Dedifferentiated amniotic fluid mesenchymal stem cell (primary cell): ENCODE results near the gene SLC19A1.

Experiments used
- DNase-seq: peaks from one replicate; pipeline ENCODE4 v3.0.0-alpha.2; 2016; ENCODE audit errors: extremely low spot score

Gene SLC19A1

DNA sequence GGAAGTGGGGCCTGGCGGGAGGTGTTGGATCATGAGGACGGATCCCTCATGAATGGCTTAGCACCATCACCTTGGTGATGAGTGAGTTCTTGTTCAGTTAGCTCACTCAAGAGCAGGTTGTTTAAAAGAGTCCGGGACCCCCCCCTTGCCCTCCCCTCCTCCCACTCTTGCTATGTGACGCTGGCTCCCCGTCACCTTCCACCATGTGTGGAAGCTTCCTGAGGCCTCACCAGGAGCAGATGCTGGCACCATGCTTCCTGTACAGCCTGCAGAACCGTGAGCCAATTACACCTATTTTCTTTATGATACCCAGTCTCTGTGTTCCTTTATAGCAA is 3.0 kb upstream of the SLC19A1 start:
- no peak for DNase-seq

DNA sequence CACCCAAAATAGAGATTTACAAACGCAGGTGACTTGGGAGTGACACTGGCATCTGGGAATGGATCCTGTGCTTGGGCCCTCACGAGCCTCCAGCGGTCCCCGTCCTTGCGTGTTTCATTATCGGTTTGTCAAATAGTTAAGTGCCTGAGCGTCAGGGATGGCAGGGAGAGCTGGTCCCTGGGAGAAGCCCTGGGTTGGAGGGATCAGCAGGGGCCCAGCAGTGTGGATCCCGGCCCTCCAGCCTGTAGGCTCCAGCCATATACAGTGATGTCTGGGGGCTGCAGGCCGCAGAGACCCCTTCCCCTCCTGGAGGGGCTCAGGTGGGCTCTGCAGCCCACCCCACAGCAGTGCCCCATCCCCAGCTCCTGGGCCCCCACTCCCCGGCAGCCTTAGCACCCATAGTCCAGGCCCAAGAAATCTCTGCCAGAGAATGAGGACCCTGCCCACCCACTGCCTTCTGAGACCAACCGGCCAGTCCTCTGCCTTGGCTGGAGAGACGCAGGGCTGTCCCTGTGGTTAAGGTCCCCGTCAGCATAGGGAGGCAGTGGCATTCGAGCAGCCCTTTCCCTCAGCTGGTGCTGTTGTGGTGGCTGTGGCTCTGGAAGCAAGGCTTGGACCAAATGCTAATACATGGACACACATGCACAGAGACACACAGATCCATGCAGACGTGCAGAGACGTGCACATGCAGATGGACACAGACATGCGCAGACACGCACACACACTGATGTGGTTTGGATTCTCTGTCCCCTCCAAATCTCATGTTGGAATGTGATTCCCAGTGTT is 2.4 kb upstream of the SLC19A1 start:
- no peak for DNase-seq

DNA sequence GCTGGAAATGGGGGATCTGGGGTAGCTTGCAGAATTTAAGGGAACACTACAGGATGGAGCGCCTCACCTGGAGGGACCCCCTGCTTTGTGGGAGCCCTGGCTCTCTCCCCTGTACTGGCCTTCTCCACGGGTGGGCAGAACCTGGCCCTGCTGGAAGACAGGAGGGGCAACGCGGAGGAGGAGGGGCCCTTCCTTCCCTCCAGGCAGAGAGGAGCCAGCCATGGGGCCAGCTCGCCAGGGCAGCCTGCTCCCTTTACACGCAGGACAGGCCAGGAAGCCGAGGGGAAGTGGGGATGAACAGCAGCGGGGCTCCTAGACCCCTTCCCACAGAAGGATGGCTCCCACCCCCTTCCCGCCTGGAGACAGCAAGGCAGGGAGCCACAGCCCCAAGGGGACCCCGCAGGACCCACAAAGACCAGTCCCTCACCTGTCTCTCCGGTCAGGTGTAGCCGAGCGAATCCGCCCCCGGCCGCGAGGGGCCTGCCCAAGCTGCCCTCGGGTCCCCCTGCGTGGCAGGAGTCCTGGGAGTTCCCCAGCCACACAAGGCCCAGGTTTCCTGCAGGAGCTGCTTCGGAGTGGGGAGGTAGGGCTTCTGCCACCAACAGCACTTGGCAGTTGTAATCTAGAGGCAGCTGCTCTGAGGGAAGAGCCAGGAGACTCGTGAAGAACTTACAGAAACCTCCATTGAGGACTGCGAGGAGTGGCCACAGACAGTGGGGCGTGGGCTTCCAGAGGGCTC is 1.6 kb upstream of the SLC19A1 start:
- no peak for DNase-seq

DNA sequence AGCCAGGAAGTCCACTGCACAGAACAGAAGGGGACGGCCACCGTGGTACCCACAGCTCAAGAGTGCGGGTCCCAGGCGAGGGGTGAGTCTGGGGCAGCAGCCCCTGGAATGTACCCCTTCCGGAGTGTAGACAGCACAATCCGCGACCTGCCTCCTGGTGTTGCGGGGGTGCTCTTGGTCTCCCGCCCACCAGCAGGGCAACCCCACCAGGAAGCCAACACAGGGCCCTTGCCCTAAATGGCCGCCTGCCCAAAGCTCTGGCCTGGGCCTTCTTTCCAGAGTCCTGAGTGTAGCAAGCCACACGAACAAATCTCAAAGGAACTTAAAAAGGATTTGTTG is 1.1 kb upstream of the SLC19A1 start:
- no peak for DNase-seq

DNA sequence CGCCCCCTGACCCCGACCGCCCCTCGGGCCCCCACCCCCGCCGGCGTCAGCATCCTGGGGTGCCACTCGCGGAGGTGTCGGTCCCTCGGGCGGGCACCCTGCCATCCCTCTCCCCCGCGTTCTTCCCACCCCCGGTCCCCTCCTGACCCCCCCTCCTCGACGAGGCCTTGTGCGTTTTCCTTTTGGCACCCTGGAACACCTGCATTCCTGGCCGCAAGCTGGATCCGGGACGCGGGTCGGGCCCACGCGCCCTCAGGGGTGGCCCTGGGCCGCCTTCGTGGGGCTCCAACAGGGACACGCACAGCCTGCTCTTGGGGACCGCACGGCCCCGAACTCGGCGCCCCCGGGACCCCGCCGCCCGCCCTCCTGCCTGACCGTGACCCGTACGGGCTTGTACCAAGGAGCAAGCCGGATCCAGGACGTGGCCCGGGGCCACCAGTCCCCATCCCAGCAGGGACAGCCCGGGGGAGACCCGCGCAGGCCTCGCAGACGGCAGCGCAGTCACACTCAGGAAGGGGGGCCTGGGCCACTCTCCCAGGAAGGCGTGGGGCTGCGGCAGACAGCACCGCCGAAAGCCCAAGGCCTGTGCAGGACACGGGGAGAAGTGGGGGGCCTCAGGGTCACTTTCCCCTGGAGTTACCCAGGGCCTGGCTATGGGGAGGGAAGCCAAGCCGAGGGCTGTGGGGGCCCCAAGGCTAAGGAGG is 579 bp upstream of the SLC19A1 start:
- no peak for DNase-seq

DNA sequence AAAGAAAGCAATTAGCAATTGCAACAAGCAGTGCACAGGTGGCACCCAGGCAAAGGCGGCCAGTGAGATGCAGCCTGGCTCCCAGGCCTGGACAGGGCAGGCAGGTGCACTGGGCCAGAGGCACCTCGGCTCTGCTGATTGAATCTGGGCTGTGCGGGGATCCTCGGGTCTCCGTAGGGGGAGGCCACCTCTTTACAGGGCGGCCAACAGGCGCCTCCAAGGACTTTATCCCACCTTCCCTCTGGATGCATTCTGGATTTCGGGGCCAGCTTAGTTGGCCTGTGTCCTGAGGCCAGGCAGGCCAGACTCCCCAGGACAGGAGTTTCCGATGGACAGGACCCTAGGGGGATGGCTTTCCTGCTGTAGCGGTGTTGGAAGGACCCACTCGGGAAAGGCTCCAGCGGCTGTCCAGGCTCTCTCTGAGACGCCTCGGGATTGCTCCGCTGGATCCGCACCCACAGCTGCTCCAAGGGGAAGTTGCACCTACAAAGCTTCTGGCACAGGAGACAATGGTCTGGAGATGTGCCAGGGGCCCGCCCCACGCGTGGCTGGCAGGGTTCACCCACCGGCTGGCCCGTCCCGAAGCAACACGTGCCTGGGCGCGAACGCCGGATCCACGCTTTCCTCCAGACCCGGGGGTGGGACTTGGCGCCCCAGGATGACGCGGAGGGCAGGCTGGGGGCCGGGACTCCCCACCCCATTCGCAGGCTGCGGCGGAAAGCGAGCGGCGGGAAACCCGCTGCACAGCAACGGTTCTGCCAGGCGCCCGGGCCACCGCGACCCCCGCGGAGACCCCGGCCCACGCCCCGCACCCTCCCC is 810 bp downstream of the SLC19A1 start:
- no peak for DNase-seq

DNA sequence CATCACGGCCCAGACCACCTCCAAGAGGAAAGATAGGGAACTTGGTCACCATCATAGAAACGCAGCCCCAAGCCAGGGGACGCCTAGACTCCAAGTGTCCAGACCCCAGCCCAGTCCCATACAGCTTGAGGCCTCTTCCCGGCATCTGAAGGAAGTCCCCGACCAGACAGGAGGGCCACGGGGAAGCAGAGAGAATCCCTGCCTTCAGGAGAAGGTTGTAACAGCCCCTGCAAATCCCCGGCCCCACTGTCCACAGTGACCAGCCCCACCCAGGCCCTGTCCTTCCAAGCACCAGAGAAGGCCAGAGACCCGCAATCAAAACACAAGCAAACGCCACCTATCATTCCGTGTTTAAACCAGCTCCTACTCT is 1.7 kb downstream of the SLC19A1 start:
- DNase-seq: no peak

DNA sequence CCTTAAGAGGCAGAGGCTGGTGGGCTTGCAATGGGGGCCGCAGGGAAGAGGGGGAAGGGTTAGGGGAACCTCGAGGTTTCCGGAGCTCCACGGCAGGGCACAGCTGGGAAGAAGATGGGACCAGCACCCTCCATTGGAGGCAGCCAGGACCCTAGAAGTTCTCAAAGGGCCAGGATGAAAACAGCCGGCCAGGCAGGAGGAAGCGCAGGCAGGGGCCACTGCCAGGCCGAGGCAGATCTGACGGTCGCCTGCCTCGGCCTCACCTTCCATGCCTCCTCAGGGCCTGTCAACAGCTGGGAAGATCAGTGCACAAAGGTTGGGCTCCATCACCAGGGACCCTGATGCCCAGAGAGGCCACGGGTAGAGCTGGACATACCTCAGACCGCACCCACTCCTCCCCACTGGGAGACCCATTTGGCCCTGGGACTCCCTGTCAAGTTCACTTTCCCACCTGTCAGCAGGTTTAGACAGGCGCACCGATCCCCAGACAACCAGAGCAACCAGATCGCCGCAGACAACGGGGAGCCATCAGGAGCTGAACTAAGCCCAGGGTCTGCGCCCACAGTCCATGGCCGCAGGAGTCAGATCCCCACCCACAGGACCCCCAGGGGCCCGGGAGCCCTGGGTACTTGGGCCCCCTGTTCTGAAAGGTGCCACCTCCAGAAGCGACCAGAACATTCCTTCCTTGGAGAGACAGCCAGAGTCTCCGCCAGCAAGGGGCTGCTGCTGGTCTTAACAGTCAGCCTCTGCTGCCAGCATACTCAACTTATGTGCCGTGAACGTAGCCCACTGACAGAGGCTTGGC is 2.2 kb downstream of the SLC19A1 start:
- no peak for DNase-seq

DNA sequence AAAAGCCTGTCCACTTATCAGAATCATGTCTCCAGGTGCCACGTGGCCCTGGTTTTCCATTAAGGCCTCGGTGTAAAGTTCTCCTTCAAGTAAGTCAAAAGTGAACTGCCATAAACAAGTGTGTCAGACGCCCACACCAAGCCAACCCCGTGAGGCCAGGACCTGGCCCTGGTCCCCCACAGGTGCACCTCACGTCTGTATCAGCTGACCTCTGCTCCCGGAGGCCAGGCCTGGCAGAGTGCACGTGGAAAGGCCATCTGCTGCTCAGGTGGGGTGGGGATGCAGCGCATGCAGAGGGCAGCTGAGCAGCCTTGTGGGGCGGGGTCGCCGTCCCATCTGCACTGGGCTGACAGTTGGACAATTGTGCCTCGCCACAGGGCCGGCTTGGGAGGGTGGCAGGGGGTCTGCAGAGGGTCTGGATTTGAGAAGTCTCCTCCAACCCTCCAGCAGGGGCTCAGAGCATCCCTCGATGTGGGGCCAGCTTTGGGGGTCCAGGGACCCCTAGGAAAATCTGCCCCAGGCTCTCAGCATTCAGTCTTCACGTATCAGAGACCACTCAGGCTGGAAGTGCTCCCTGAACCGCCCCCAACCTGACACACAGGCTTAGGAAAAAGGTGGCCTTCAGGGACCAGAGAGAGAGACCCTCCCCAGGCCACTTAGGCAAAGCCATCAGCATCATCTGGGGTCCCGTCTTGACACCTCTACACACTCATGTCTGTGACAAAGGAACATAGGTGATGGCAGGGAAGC is 3.0 kb downstream of the SLC19A1 start:
- DNase-seq: no peak

DNA sequence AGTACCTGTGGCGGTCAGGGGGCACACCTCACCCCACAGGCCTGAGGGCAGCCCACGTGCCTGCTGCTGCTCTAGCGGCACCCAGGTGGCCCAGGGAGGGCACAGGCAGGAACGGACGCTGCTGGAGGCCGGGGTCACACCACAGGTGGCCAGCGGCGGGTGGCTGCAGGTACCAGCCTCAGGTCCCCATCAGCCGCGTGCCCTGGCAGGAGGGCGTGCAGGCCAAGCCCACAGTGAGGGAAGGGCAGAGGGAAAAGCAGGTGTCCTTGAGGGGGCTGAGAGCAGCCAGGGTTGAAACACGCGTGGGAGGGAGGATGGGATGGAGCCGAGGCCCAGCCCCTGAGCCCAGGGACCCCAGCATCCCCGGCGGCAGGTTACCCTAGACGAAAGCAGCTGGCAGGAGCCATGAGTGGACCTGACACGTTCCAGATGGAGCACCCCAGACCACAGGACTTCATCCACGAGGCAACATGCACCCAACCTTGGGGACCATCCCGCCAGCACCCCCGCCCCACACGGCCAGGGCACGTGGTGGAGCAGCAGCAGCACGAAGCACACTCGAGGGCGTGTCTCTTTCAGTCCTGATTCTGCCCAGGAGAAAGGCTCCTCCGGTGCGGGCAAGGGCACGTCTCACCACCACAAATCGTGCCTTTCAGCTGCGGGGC is 3.7 kb downstream of the SLC19A1 start:
- DNase-seq: no peak

DNA sequence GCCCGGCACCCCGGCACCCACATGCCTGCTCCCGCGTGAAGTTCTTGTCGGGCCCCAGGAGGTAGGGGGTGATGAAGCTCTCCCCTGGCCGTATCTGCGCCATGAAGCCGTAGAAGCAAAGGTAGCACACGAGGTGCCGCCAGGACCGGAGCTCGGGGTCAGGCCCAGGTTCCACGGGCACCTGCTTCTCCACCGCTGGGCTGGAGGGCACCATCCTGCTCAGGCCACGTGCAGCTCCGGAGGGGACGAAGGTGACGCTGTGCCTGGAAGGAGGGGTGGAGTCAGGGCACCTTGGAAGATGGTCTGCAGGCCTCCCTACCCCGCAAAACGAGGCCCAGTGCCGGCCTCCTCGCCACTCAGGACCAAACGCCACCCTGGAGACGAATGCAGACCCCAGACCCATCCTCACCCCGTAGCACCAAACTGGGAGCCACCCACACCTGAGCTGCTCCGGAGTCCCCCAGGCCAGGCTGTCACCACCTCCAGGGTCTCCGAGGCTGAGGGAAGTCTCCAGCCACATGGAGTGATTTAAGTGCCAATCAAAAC is 4.4 kb downstream of the SLC19A1 start:
- DNase-seq: no peak

DNA sequence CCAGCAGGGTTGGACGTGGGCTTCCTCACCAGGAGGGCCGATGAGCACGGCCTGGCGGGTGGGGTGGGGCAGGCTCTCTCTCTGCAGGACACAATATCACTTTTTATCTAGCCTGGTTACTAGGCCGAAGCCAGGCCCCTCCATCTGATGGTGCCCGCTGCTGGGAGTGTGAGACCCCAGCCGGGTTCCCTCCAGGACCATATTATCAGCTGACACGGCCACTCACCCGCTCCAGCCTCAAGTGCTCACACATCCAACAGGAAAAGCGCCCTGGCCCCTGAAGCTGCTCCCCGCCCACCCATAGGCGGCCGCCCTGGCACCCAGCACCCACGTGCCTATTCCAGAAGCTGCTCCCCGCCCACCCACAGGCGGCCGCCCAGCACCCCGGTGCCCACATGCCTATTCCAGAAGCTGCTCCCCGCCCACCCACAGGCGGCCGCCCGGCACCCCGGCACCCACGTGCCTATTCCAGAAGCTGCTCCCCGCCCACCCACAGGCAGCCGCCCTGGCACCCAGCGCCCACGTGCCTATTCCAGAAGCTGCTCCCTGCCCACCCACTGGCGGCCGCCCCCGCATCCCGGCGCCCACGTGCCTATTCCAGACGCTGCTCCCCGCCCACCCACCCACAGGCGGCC is 5.0 kb downstream of the SLC19A1 start:
- DNase-seq: no peak

DNA sequence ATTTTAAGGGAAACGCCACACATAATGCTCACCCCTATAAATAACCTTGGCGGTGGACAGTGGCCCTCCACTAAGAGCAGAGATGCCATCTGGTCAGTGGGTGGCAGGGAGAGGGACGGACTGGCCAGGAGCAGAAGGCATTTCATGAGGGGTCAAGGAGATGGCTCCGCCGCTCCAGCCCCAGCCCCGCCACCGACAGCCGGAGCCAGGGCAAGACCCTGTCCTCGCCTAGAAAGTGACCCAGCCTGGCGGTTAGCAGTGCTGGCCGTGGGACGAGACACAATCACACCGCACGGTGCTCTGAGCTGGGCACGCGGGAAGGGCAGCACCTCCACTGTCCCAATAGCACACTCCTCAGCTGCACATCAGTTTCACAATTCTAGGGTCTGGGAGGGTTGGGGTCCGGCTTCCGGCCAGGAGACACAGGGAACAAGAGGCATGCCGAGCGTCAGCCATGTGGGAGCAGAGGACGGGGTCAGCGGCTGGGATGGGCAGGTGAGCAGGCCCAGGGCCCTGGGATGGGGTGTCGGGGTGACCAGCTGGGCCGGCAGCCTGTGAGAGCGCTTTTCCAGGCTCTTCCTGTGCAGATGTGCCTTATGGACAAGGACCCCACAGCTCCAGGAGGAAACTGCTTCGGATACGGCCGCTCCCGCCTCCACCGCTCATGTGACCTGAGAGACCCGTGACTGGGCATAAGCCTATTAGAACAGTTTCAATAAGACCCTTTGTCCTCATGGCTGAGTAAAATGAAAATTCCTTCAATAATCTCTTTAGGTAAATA is 5.7 kb downstream of the SLC19A1 start:
- no peak for DNase-seq

DNA sequence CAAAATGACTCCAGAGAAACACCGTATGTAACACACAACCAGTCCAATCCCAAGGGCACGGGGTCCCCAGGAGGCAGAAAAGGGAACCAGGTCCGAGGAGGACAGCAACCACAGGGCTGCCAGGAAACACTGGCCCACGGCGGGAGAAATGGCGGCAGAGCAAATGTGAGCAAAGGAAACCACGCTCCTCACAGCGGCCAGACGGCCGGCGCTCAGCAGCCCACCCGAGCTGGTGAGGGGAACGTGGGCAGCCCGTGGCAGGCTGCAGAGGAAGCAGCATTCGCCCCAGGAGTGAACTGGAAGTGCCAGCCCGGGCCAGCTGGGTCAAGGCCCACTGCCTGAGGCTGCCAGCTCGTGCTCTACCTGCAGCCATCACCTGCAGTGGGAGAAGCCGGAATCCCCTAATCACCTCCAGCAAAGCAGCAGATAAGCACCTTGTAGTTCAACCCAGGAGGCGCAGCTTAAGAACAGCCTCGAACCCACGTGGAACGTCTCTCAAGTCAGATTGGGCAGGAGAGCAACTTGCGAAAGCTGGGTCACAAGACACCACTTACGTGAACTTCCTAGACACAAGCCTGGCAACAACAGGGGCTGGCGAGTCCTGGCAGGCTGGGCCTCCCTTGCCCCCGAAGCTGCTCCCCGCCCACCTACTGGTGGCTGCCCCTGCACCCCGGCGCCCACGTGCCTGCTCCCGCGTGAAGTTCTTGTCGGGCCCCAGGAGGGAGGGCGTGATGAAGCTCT is 6.7 kb downstream of the SLC19A1 start:
- no peak for DNase-seq

DNA sequence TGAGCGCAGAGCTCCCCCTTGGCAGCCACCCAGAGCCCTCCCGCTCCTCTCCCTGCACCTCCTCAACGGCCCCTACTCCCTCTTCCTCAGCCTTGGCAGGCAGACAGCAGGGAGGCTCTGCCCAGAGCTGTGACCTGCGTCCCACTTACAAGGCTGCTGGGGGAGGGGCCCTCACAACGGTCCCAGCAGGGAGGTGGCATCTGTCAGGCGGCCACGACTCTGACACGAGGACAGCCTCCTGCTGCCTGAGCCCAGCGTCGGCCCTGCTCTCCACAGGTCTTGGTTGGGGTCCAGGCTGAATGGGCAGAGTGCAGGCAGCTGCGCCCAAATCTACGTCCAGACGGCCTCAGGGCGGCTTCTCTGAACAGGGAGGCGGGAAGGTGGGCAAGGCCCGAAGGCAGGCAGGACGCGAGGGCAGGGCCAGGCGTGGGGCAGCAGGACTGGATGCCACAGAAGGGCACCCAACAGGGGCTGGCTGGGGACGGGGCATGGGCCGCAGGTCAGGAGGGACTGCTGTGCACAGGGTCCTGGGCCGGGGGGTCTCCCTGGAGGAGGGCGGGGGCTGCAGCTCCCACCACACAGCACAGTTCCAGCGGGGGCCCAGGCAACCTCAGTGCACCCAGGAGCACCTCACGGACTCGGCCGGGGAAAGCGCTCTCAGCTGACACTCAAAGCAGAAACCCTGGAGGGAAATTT is 7.5 kb downstream of the SLC19A1 start:
- DNase-seq: no peak

DNA sequence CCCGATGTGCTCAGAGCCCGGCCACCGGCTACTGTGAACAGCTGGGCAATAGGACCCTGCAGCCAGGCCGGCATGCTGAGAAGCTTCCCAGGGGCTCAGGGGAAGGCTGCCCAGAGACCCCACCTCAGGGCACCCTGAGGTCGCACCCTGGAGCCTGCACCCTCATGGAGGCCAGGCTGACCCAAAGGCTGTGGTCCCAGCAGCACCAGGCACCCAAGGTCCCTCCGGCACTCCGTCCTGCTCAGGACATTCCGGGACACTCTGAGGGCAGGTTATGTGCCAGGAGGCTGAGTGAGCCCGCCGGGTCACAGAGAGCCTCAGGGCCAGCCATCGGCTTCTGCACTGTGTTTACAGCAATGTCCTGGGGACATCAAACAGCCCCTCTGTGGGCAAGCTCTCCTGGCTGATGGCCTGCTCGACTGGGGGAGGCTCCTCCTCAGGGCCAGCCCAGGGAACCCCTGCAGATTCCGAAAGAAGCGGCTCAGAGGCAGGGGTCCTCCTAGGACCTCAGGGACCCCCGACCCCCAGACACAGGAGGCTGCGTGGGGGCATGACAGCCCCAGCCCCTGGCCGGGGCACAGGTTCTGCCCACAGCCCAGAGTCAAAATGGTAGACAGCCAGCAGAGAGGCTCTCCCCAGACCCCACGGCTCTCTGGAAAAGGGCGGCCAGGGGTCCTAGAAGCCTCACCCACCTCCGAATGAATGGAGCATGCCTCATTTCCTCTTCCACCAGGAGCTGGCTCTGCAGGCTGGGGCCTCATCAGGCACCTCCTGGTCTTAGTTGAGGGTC is 8.2 kb downstream of the SLC19A1 start:
- no peak for DNase-seq
